Osteocyte (in vitro differentiated cells): ENCODE measurements around the gene CREB3L1. TPM values are rescaled to one million over a fixed set of nuclear protein-coding genes. Genes with fewer than 3 reads are reported as not detected.

Source experiments
- DNase-seq: peaks from one replicate; pipeline ENCODE4 v3.0.0; 2021; ENCODE audit warnings: mixed read lengths; ENCODE audit not compliant: unreplicated experiment; ENCODE audit errors: extremely low spot score
- H3K27ac Mint-ChIP-seq: one replicate; pipeline ENCODE4 v1.8.0; 2021; ENCODE audit warnings: mild to moderate bottlenecking, mixed read lengths; ENCODE audit not compliant: unreplicated experiment
- H3K27me3 Mint-ChIP-seq: one replicate; pipeline ENCODE4 v1.8.0; 2021; ENCODE audit warnings: mixed read lengths; ENCODE audit not compliant: unreplicated experiment
- H3K36me3 Mint-ChIP-seq: one replicate; pipeline ENCODE4 v1.8.0; 2021; ENCODE audit warnings: mixed read lengths; ENCODE audit not compliant: unreplicated experiment
- H3K4me1 Mint-ChIP-seq: one replicate; pipeline ENCODE4 v1.8.0; 2021; ENCODE audit warnings: mixed read lengths; ENCODE audit not compliant: unreplicated experiment
- H3K4me3 Mint-ChIP-seq: one replicate; pipeline ENCODE4 v1.8.0; 2021; ENCODE audit warnings: mild to moderate bottlenecking, moderate library complexity, mixed read lengths; ENCODE audit not compliant: unreplicated experiment
- H3K9me3 Mint-ChIP-seq: one replicate; pipeline ENCODE4 v1.8.0; 2021; ENCODE audit warnings: mixed read lengths; ENCODE audit not compliant: unreplicated experiment
- CTCF ChIP-seq: fragments of 200-600 bp; sonication (generic); IDR thresholded peaks from 2 replicates; pipeline ENCODE4 v1.5.0; 2021; ENCODE audit warnings: antibody characterized with exemption, mild to moderate bottlenecking, moderate library complexity
- total RNA-seq: library from RNA; stranded (reverse); gene quantifications from 2 replicates; pipeline ENCODE4 v1.2.1, GENCODE V29; 2021

CREB3L1 gene
- total RNA-seq, 1 donor from 2014 or later: 77.0 TPM

- peaks cover 28% of the 10 kb centered on the region for H3K27me3 Mint-ChIP-seq
- TF ChIP-seq CTCF: no peak
- H3K4me3 Mint-ChIP-seq: no peak overlapping the region
These were observed 49.5 kb downstream of the CREB3L1 start for GRCh38 chr11:46326813-46327416.

GRCh38 chr11:46327829-46328228, 50.4 kb downstream of the CREB3L1 start:
- no peaks in the 10 kb centered on the region for H3K9me3 Mint-ChIP-seq
- peaks cover 27% of the 10 kb centered on the region for H3K4me1 Mint-ChIP-seq
- no peak overlapping the region for H3K4me3 Mint-ChIP-seq
- H3K27me3 Mint-ChIP-seq: peaks cover 32% of the 10 kb centered on the region
- H3K36me3 Mint-ChIP-seq: peaks cover 5% of the 10 kb centered on the region
- H3K27ac Mint-ChIP-seq: no peak overlapping the region
- DNase-seq: no peak
- no peak for TF ChIP-seq CTCF

More at GRCh38 chr11:46326813-46327416, 49.5 kb downstream of the CREB3L1 start:
- Mint-ChIP-seq H3K9me3 (no peaks in the 10 kb centered on the region), H3K27ac (no peak overlapping the region), H3K36me3 (peaks cover 11% of the 10 kb centered on the region), H3K4me1 (peaks cover 25% of the 10 kb centered on the region)
- no peak for DNase-seq

GRCh38 chr11:46330154-46330553, 52.7 kb downstream of the CREB3L1 start:
- TF ChIP-seq CTCF: no peak
- H3K27me3 Mint-ChIP-seq: peaks cover 35% of the 10 kb centered on the region

DNA sequence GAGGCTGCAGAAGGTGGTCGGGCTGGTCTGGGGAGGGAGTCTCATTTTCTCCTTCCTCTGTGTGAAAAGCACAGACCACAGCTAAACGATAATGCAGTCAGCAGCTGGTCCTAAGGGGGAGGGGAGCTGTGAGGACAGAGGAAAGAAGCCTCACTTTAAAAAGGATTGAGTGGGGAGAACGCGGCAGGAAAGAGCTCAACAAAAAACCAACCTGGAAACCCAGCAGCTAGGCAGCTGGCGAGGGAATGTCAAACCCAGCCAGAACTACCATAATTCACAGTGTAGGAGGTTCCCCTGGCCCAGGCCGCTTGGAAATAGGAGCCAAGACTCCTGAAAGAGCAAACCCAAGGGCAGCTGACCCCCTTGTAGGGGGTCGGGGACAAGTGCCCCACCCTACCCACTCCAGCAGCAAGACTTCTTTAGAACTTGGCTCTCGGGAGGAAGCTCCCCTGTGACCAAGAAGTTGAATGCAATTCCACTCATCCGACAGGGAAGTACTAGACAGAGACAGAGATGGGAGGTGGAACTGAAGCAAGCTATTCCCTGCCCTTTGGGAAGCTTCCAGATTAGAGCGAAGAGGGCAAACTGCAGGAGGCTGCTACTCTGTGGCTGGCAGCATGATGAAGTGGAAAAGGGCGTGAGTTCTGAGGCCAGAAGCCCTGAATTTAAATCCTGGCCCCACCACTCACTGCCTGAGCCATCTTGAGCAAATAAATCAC, 53.3 kb downstream of the CREB3L1 start:
- TF ChIP-seq CTCF: no peak
- no peak for DNase-seq
- peak overlapping the region; percentile 37 for H3K4me3 Mint-ChIP-seq
- peaks cover 30% of the 10 kb centered on the region for H3K4me1 Mint-ChIP-seq
- peaks cover 4% of the 10 kb centered on the region for H3K36me3 Mint-ChIP-seq
- H3K9me3 Mint-ChIP-seq: no peaks in the 10 kb centered on the region
- H3K27me3 Mint-ChIP-seq: peaks cover 35% of the 10 kb centered on the region
- H3K27ac Mint-ChIP-seq: no peak overlapping the region

More at GRCh38 chr11:46330154-46330553, 52.7 kb downstream of the CREB3L1 start:
- Mint-ChIP-seq H3K4me3 (no peak overlapping the region), H3K27ac (no peak overlapping the region), H3K9me3 (no peaks in the 10 kb centered on the region), H3K36me3 (peaks cover 4% of the 10 kb centered on the region), H3K4me1 (peaks cover 29% of the 10 kb centered on the region)
- no peak for DNase-seq

- Mint-ChIP-seq H3K27ac (no peak overlapping the region), H3K4me1 (peaks cover 36% of the 10 kb centered on the region), H3K27me3 (peaks cover 35% of the 10 kb centered on the region), H3K4me3 (peak overlapping the region; percentile 57), H3K9me3 (no peaks in the 10 kb centered on the region), H3K36me3 (peaks cover 4% of the 10 kb centered on the region)
- TF ChIP-seq CTCF: no peak
- DNase-seq: no peak
These were observed 54.0 kb downstream of the CREB3L1 start for GRCh38 chr11:46331282-46331984.
